Keratinocyte (primary cell): Measurements from ENCODE around the gene NPSR1.

Experiments used
- CTCF ChIP-seq, 3 experiments: IDR thresholded peaks in 1 of 3; conservative IDR thresholded peaks in 1 of 3; optimal IDR thresholded peaks in 1 of 3; 2 replicates in 2 of 3; 3 replicates in 1 of 3; pipeline versions ENCODE3 to v1.5.1; 2011; ENCODE audit warnings: low read length in 3 of 3, mild to moderate bottlenecking in 3 of 3, moderate library complexity in 2 of 3, control low read depth in 1 of 3, inconsistent platforms in 1 of 3; ENCODE audit not compliant: insufficient read depth in 2 of 3; ENCODE audit errors: extremely low read depth in 1 of 3
- EZH2 ChIP-seq: IDR thresholded peaks from one replicate; pipeline ENCODE4 v1.6.1; 2012; ENCODE audit warnings: inconsistent platforms, mild to moderate bottlenecking, low read length, moderate library complexity

- TF ChIP-seq CTCF (optimal IDR thresholded peaks at IDR 0.05 in 1 of 3, IDR thresholded peaks at IDR 0.05 in 1 of 3, conservative IDR thresholded peaks at IDR 0.05 in 1 of 3; ENCODE audit: extremely low read depth in 1 of 3, insufficient read depth in 2 of 3, low read length in 3 of 3): no peak
- no peak for TF ChIP-seq EZH2
These were observed 192.7 kb downstream of the NPSR1 start for GRCh38 chr7:34850681-34851080.
